ENCODE data around the gene TAAR1.
"Not testable (repeated sequence)": the region's sequence is repeated elsewhere in the genome, so short reads cannot be mapped to it uniquely, and the experiment has no call there.

The TAAR1 gene

GRCh38 chr6:132661906-132662305, 2.9 kb upstream of the TAAR1 start:
- DNase-seq (ENCODE audit: low spot score): no peak

DNA sequence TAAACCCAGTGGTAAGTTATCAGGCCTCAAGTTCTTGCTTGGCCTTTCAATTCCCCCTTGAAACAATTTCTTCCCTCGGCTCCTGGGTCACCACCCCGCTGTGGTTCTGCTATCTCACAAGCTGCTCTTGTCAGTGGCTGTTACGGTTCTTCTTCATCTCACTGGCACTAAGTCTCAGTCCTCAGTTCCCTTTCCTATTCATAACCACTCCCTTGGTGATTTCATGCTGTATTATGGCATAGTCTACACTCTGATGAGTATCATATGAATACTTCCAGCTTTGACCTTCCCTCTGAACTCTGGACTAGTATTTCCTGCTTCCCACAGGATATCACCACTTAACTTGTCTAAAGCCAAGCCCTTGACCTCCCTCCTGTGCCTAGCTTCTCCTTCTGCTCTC, 7.9 kb downstream of the TAAR1 start:
- DNase-seq (ENCODE audit: low spot score): no peak

- DNase-seq (ENCODE audit: low spot score): no peak
Observed at GRCh38 chr6:132650429-132650828, 8.6 kb downstream of the TAAR1 start.

GRCh38 chr6:132648828-132649227, 10.2 kb downstream of the TAAR1 start:
- no peak for DNase-seq (ENCODE audit: low spot score)

DNA sequence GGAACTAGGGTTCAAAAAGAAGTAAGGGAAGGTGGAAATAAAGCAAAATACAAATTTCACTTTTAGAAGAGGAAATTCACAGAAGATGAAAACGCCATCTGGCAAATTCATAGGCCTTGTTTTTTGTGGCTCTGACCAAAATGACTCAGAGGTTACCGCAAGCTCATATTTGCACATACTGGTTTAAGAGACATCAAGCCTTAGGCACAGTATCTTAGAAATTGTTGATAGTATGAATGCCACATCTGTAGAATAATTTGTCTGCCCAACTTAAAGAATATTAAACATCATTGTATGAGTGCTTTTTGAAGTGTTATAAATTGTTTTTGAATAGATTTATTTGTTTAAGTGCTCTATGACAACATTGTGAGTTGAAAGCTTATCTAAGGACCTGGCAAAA, 10.6 kb downstream of the TAAR1 start:
- DNase-seq (ENCODE audit: low spot score): no peak

DNA sequence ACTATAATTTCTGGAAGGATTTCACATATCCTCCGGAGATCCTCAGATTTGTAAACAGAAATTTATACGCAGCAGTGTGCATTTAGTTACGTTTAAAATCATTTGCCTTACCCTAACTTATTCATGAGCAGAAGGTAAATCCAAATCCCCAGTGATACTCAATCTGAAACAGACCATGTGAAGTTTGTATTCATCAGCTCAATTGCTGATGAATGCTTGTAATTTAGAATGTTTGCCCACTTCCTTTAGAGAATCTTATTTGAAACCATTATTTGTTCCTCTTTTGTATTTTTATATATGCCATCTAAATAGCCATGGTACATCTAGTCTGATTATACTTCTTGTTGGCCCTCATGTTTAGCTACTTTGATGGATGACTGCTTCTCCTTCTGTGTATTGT, 15.4 kb downstream of the TAAR1 start:
- no peak for DNase-seq (ENCODE audit: low spot score)

DNA sequence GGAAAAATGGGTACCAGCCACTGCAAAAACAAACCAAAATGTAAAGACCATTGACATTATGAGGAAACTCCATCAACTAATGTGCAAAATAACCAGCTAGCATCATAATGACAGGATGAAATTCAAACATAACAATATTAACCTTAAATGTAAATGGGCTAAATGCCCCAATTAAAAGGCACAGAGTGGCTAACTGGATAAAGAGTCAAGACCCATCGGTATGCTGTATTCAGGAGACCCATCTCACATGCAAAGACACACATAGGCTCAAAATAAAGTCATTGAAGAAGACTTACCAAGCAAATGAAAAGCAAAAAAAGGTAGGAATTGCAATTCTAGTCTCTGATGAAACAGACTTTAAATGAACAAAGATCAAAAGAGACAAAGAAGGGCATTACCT, 21.8 kb downstream of the TAAR1 start:
- DNase-seq (ENCODE audit: low spot score): not testable (repeated sequence)

- not testable (repeated sequence) for DNase-seq (ENCODE audit: low spot score)
Observed at GRCh38 chr6:132635906-132636305, 23.1 kb downstream of the TAAR1 start.

DNA sequence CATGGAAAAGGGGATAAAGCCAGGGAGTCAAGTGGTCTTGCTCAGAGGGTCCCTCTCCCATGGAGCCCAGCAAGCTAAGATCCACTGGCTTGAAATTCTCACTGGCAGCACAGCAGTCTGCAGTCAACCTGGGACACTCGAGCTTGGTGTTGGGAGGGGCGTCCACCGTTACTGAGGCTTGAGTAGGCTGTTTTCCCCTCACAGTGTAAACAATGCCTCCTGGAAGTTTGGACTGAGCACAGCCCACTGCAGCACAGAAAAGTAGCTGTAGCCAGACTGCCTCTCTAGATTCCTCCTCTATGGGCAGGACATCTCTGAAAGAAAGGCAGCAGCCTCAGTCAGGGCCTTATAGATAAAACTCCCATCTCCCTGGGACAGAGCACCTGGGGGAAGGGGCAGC, 23.7 kb downstream of the TAAR1 start:
- DNase-seq (ENCODE audit: low spot score): not testable (repeated sequence)

- DNase-seq (ENCODE audit: low spot score): no peak
Observed at GRCh38 chr6:132634796-132635195, 24.2 kb downstream of the TAAR1 start.

DNA sequence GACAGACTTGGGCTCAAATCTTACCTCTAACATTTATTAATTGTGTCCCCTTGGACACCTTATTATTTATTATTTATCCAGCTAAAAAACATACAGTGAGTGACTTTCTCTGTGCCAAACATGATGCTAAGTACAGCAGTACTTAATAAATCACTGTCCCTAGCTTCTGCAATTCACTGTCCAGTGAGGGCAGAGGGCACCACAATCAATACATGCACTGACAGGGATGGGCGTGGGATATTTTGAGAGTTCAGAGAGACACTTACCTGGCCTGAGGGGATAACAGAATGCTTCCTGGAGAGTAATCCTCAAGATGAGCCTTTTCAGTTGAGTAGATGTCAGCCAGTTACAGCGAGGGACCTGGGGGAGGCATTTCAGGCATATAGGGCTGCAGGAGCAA, 25.6 kb downstream of the TAAR1 start:
- DNase-seq (ENCODE audit: low spot score): no peak

- DNase-seq (ENCODE audit: low spot score): no peak
Observed at GRCh38 chr6:132624175-132624574, 34.8 kb downstream of the TAAR1 start, which contains the start of gene TAAR2. Gene TAAR2 (minus strand): TSS chr6:132624275. CDS start chr6:132624275, 0 bp downstream.

DNA sequence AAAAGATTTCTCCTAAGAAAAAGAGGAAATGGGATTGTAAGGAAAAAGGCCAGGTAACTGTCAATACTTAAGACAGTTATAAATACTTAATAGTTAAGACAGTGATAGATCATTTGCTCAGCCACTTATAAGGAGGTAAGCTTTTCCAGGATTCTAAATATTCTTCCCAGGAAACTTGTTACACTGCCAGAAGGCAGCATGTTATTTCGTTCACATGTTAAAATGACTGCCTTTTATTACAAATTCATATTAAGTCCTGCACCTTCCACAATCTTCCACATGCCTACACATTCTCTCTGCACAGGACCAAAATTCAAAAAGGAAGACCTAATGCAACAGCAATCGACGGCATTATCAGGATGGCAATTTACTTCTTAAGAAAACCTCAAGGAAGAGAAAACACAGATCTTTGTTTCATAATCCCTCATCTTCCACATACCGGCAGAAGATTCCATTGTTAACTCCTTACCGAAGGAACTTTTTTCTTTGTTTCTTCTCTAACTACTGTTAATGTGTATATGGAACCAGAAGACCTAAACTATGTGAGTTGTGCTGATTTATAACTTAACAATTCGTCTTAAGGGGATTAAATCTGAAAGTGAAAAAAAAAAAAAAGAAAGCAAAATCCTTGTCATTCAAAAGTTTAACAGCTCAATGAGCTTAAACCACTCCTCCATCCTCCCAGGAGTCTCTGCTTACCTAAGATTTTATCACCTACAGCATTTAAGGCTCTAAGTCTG, 35.7 kb downstream of the TAAR1 start:
- DNase-seq (ENCODE audit: low spot score): no peak

DNA sequence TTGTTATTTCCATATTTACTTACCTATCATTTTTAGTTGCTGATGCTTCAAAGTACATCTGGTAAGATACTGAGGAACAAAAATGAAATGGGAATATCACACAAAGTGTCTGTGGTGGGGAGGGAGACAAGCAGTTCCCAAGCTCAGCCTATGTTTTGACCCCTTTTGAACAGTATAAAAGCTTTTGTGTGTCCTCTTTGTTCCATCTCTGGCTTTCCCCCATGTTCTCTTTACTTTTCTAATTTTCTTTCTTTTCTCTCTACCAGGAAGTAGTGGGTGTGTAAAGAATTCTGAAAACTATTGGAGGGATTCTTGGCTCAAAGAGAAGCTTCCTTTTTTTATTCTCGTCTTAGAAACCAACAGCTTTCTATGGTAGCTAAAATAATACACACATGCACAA, 42.3 kb downstream of the TAAR1 start:
- DNase-seq (ENCODE audit: low spot score): no peak

GRCh38 chr6:132614554-132614953, 44.4 kb downstream of the TAAR1 start:
- no peak for DNase-seq (ENCODE audit: low spot score)

DNA sequence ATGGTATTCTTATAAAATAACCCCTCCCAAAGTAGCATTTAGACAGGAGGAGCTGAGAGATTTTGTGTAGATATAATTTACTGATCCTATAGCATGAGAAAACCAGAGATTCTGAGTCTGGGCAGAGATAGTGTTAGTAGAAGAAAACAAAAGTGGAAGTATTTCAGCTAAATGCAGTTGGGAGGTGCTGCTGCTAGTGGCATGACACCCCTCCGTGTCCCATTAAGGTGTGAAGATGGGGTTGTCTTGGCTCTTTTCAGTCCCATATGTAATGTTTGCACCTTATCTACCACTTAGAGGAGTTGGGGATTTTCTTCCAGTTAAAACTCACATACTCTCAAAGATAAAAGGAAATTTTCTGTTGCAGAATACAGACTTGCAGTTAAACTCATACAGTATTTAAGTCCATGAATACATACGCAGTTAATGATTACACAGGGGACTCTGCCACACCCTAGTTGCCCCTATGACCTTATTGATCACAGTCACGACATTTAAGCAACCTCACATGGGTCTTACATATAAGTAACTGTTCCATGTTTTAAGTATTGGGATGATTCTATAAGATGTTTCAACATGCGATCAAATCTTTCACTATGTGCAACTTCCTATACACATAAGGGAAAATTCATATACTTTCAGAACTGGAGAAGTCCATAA, 46.4 kb downstream of the TAAR1 start:
- DNase-seq (ENCODE audit: low spot score): no peak

- DNase-seq (ENCODE audit: low spot score): no peak
Observed at GRCh38 chr6:132611616-132612015, 47.4 kb downstream of the TAAR1 start.

GRCh38 chr6:132607544-132608233, 51.3 kb downstream of the TAAR1 start:
- no peak for DNase-seq (ENCODE audit: low spot score)

DNA sequence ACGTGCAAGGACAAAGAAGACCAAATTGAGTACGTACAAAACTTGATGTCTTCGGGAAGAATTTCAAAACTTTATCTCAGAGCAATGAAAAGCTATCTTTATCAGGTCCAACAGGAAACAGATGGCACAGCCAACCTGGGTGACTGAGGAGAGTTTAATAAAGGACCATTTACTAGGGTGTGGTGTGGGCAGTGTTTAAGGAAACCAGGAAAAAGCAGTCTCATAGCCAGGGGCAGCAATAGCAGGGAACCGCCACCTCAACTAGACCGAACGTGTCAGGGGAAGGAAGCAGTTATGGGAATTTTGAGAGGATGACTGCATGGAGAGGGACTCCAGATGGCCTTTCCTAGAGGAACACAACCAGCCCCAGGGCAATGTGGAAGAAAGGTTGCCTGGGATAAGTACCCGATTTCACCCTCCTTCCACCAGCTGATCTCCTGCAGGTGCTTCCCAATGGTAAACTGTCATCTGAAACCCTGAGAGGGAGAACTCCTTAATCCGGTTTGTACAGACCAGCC, 54.3 kb downstream of the TAAR1 start:
- no peak for DNase-seq (ENCODE audit: low spot score)

GRCh38 chr6:132600900-132601299, 58.1 kb downstream of the TAAR1 start:
- DNase-seq (ENCODE audit: low spot score): not testable (repeated sequence)

DNA sequence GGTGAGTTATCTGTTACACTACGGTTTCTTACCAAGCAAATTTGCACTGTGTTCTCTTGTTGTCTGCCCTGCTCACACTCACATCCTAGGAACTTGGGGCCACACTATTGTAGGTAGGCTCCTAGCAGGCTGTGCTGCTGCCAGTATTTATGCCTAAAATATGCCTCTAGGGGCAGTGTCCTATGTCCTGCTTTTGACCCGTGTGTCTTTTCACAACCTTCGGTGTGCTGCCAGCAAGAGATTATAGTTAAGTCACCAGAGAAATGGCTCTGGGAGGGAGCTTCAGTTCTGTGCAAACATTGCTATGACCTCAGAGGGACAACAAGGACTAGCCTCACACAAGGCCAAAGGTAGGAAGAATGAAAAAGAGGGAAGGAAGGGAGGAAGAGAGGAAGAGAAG, 60.5 kb downstream of the TAAR1 start:
- DNase-seq (ENCODE audit: low spot score): peak; percentile 59

- DNase-seq (ENCODE audit: low spot score): no peak
Observed at GRCh38 chr6:132596201-132596600, 62.8 kb downstream of the TAAR1 start.

Data from iPS-NIHi11 (cell line).